GM18498 (cell line): ENCODE measurements around the gene GPX7.

Experiments used
- ATAC-seq: cut with Tn5 transposase; IDR thresholded peaks from one replicate; pipeline ENCODE4 v1.9.1; 2021; ENCODE audit warnings: mild to moderate bottlenecking, moderate library complexity; ENCODE audit not compliant: unreplicated experiment

The GPX7 gene

DNA sequence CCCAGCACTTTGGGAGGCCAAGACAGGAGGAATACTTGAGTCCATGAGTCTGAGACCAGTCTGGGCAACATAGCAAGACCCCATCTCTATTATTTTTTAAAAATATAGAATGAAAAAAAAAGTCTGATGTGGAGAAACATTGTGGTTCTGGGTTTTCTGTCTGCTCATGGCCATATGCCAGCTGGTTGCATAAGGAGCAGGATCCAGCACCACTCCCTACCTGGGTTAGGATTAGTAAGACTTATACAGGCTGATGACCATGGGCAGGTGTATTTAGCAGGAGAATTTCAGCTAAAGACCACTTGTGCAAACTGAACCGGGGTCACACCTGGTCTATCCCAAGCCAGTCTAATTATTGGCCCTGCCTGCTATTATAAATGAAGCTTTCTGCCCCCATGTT, 16.7 kb upstream of the GPX7 start:
- no peak for ATAC-seq

DNA sequence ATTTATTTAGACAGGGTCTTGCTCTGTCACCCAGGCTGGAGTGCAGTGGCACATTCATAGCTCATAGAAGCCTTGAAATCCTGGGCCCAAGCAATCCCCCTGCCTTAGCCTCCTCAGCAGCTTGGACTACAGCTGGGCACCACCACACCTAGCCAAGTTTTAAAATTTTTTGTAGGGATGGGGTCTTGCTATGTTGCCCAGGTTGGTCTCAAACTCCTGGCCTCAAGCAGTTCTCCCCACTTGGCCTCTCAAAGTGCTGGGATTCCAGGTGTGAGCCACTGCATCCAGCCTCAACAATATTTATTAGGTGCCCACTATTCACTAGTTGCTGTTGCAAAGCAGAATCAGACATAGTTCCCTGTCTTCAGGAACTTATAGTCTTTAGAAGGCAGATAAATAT, 14.1 kb upstream of the GPX7 start:
- ATAC-seq = no peak

DNA sequence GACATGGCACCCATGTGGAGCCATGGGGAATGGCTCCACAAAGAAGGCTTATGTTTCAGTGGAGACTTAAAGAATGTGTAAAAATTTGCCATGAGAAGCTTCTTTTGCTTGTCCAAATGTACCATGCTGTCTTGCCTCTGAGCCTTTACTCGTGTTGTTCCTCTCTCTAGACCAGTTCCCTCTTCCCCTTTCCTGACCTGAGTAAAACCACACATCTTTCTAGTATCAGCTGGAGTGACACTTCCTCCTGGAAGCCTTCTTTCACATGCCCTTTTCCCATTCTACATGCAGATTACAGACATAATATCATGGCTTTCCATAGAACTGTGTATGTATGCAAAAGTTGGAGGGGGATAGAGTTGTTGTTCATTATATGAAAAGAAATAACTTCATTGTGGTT, 13.6 kb upstream of the GPX7 start:
- no peak for ATAC-seq

DNA sequence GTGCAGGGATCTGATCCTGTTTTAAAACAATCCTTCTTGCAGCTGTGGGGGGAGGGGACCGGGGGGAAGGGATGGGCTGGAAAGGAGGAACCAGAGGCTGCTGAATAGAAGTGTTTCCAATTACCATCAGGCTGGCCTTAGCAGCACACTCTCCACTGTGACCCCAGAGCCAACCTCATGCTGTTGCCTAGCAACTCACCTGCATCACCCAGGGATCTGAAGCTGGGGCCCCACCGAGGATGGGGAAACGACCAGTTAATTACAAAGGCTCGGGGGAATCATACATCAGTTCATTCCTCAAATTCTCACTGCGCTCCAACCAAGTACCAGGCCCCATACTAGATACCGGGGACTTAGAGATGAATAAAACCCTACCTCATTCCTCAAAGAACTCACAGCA, 11.9 kb upstream of the GPX7 start:
- ATAC-seq = no peak

DNA sequence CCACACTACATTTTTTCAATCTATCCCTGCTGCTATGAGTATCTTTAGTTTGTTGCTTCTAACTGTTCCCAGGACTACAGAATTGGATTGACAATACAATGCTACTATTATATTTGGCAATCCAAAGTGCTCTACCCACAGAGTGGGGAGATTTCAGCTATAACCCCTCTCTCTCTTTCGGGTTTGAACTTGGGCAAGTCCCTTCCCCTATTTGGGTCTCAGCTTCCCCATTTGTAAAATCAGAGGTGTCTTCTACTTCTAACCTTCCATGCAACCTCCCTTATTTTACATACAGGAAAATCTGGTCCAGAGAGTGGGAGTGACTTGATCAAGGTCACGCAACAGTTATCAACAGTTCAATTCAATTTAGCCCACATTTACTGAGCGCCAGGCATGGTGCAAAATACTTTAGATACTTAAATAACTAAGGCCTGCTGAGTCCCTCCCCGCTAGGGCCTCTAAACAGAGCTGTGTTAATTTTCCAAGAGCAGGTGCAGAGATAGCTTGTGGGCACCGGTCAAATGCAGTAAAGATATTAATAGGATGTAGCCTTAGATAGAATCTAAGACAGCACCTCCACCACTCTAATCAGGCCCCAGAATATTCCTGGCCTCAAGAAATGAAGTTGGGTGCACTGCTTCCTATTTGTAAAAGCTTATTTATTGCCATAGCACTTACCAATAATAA, 9.4 kb upstream of the GPX7 start:
- ATAC-seq = no peak

DNA sequence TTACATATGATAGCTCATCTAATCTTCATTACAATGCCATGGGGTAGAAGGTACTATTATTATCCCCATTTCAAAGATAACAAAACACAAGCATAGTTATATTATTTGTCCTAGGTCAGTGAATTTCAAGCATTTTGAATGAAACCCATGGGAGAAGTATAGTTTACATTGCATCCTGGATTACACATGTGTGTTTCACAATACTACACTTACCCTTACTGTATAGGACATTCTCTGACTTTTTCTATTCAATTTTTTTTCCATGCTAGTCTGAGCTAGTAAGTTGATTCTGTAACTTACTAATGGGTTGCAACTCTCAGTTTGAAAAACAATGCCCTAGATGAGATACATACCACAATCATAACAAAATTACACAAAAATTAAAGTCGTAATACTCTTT, 8.7 kb upstream of the GPX7 start:
- ATAC-seq = no peak

DNA sequence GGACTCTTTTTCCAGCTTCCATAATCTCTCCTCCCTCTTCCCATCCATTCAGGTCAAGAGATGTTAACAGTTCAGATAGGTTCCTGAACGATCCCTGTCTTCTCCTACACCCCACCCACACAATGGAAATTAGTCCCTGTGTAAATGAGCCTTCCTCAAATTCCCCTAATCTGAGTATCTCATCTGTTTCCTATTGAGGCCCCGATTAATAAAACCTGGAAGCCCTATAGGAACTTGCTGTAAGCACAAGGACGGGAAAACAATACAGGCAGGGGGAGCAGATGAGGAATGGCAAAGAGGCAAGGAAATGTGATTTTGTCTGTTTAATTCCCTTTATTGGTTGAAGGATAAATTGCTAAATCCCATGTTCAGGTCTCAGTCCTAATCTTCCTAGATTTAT, 7.1 kb upstream of the GPX7 start:
- no peak for ATAC-seq

DNA sequence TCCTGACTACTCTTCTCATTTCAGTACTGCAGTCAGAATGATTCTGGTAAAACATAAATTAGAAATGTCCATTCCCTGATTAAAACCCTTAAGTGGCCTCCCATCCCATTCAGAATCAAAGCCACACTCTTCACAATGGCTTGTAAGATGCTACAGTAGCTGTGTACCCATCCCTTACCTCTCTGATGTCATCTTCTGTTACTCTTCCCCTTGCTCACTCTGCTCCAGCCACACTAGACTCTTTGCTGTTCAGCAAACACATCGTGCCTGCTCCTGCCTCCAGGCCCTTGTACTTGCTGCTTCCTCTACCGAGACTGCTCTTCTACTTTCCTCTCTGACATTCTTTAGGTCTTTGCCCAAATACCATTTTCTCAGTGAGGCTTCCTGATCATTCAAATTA, 4.3 kb upstream of the GPX7 start:
- no peak for ATAC-seq

DNA sequence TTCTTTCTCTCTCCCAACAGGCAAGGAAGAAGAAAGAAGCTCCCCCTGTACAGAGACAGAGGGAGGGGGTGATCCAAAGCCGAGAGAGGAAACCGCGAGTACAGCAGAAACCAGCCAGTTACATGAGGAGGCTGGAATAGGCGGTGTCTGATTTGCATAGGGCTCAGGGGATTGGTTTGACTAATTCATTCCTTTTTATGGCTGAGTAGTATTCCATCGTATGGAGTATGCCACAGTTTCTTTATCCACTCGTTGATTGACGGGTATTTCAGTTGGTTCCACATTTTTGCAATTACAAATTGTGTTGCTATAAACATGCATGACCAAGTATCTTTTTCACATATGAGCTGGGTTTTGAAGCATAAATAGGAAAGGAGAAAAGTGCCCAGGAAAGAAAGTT, 3.4 kb upstream of the GPX7 start:
- no peak for ATAC-seq

DNA sequence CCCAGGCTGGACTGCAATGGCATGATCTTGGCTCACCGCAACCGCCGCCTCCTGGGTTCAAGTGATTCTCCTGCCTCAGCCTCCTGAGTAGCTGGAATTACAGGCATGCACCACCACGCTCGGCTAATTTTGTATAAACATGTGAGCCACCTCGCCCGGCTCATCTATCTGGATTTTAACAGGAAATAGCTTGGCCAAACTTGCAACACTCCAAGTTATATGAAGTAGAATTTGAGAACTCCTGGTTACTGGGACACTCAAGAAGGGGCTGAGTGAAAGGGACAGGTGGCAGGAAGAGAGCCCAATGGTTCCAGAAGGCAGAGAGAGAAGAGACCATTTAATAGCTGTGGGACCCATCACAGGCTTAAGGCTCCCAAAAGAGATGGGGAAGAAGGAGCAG, 2.9 kb upstream of the GPX7 start:
- ATAC-seq = no peak

DNA sequence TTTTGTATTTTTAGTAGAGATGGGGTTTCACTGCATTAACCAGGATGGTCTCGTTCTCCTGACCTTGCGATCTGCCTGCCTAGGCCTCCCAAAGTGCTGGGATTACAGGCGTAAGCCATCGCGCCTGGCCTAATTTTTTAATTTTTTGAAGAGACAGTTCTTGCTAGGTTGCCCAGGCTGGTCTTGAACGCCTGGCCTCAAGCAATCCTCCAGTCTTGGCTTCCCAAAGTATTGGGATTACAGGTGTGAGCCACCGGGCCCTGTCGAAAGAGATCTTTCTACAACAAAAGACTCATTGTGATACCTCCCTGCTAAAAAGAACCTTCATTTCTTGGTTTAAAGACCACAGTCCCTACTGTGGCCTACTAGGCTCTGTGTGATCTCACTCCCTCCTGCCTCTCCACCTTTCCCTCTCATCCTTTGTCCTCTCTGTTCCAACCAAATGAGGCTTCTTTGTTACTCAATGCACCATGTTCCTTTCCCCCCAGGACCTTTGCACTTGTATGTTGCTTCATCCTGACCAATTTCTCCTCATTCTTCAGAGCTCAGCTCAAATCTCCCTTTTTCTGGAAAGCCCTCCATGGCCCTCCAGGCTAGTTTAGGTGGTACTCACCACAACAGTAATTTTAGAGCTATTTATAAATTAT, 1.5 kb upstream of the GPX7 start:
- no peak for ATAC-seq

DNA sequence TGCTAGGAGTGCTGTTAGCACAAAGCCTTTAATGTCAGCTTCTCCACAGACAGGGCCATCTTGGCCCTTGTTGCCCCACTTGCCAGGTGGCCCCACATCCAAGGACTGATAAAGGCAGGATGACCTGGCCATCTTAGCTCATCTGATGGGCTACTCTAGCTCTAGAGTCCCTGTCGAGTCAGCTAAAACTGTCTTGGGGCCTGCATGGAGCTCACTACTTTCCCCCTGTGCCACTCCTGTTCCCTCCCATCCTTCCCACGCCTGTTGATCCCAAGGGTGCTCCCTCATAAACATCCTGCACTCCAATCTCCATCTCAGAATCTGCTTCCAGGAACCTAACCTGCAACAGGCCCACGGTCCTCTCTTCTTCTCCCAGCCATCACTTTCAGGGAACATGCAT, 652 bp upstream of the GPX7 start:
- ATAC-seq = no peak

DNA sequence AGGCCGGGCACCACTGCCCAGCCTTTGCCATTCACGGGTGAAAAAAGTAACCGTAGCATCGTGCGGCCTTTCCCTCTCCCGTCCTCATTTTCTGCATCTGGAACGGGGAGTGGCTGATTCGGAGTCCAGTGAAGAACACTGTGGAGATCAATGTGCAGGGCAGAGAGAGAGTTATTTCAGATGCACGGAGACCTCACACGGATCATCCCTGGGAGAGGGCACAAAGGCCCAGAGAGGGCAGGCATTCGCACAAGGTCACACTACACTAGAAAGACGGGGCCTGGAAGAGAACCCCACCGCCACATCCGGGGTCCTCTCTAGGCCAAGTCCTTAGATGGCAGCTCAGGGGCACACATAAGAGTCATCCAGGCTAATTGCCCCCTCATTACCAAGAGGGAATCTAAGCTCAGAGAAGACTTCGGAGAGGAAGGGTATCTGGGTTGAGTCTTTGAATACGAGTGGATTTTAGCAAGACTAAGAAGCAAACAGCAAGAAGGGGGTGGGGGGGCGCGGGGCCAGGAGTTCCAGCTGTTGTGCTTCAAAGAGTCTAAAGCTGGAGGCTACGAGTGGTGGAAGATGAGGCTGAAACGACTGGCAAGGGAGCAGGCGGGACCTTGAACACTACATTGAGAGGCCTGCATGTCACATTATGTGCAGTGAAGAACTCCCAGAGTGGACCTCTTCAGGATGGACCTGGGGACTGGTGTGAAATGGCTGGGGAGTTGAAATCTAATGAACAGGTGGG, 857 bp downstream of the GPX7 start:
- no peak for ATAC-seq

DNA sequence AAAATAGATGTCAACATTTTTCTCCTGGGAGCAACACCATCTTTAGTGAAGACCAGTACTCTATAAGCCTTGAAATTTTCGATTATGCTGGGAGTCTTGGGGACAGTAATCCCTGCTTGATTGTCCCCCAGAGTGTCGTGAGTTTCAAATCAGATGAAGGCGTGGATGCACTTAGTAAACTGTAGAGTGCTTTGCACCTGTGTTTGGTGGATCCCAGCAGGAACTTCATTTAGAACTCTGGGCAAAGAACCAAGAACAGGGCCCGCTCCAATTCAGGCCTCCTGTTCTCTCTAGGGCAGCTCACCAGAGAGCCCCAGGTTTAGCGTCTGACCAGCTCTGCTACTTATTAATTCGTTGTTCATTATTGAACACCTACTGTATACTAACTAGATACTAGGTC, 1.5 kb downstream of the GPX7 start:
- ATAC-seq = no peak

DNA sequence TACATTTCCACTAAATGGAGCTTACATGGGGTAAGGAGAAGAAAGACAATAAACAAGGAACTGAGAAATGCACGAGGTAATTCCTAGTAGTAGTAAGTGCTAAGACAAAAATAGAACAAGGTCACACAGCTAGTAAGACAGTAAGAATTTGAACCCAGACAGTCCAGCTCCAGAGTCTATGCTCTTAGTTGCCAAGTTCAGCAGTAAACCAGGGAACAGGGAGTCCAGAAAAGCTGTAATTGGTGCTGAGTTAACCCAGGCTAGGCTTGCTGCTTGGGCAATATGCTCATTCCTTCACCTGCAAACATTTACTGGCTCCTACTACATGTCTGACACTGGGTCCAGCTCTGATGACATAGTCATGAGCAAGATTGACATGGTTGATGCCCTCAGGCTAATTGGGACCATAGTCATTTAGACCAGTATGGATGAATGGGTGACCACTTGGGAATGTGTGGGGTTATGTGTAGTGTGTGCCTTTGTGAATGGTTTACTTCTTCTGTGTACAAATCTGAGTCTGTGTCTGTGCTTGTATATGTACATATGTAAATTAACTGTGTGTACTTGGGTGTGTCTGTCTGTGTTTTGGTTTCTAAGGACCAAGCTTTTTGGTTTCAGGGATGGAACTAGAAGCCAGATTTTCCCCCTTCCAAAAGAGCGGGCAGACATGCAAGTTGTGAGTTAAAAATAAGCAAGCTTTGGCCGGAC, 2.0 kb downstream of the GPX7 start:
- ATAC-seq = no peak

DNA sequence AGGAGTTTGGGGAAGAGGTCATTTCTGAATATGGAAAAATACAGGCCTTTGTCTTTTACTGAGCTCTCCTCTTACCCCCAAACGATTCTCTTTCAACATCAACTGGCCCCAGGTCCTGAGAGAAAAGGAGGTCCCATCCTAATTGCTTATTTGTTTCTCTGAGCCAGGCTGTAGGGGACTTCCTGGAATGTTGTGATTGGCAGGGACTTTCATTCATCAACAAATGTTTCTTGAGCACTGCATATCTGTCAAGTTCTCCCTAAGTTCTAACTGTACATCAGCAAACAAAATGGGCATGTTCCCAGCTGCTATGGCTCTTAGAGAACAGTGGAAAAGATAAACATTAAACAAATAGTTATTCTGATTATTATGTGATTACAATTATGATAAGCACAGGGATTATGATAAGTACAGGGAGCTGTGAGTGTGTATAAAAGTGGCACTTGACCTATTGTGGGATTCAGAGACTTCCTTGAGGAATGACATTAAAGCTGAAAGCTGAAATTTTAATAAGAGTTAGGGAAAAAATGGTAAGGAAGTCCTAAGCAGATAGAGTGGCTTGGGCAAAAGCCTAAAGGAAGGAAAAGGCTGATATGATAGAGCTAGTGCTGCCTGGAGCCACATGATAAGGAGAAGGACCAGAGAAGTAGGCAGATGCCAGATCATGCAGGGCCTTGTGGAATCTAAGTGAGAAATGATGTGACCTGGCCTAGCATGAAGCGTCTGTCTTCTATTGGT, 11.6 kb downstream of the GPX7 start:
- ATAC-seq = no peak

DNA sequence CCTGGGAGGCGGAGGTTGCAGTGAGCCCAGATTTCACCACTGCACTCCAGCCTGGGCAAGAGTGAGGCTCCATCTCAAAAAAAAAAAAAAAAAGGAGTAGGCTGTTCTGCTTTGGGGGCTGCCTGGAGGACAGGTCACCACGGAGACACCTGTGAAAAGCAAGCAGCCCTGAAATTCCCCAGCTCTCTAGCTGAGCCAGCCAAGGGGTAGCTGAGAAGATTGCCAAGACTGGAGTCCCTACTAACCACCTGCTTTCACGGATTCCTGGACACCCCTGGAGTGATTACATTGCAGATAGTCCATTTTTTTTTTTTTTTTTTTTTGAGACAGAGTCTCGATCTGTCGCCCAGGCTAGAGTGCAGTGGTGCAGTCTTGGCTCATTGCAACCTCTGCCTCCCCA, 12.5 kb downstream of the GPX7 start:
- ATAC-seq = no peak

DNA sequence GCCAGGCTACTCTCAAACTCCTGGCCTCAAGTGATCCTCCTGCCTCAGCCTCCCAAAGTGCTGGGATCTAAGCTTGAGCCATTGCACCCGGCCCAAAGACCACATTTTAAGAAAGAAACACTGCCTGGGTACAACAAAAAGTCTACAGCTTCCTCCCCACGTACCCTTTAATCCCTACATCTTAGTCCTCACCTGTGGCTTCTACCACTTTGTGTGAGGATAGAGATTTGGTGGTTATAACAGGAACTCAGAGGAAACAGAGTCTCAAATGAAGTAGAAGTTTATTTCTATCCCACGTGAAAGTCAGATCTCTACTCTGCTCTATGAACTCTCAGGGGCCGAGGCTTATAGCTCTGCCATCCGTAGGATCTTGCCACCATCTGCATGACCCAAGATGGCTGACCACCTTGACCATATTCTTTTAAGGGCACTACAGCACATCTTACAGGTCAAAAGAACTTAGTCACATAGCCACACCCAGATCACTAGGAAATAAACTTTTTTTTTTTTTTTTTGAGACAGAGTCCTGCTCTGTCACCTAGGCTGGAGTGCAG, 13.4 kb downstream of the GPX7 start:
- no peak for ATAC-seq

DNA sequence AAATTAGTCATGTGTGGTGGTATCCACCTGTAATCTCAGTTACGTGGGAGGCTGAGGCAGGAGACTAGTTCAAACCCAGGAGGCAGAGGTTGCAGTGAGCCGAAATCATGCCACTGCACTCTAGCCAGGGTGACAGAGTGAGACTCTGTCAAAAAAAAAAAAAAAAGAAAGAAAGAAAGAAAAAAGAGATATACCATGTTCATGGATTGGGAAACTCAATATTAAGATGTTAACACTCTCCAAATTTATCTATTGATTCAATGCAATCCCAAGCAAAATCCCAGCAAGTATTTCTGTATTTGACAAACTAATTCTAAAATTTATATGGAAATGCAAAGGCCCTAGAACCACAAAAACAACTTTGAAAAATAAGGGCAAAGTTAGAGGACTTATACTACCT, 19.8 kb downstream of the GPX7 start:
- ATAC-seq = no peak

DNA sequence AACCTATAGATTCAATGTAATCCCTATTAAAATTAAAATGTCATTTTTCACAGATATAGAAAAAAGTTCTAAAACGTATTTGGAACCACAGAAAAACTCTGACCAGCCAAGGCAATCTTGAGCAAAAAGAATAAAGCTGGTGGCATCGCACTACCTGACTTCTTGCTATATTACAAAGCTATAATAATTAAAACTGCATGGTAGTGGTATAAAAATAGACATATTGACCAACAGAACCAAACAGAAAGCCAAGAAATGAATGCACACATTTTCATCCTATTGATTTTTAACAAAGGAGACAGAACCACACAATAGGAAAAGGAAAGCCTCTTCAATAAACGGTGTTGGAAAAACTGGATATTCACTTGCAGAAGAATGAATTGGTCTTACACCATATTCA, 21.6 kb downstream of the GPX7 start:
- ATAC-seq = no peak

DNA sequence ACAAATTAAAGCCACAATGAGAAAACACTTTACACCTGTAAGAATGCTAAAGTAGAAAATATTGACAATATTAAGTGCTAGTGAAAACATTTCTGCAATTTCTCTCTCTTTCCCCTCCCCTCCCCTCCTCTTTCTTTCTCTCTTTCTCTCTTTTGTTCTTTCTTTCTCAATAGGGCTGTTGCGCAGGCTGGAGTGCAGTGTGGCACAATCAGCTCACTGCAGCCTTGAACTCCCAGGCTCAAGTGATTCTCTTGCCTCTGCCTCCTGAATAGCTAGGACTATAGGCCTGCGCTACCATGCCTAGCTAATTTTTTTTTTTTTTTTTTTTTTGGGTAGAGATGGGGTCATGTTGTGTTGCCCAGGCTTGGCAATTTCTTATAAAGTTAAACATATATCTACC, 24.9 kb downstream of the GPX7 start:
- ATAC-seq = no peak
